KMS-11 (cell line): ENCODE data around the gene CARHSP1.
"Not testable (repeated sequence)": the region's sequence is repeated elsewhere in the genome, so short reads cannot be mapped to it uniquely, and the experiment has no call there.

Experiments
- H2AFZ ChIP-seq: fragments of 200-600 bp; sonication (generic); 2 replicates; pipeline ENCODE4 v1.6.1; 2016; ENCODE audit warnings: antibody characterized with exemption, mixed run types, low read depth
- H3K27ac ChIP-seq: fragments of 200-600 bp; sonication (generic); 2 replicates; pipeline ENCODE4 v1.6.1; 2016; ENCODE audit warnings: mild to moderate bottlenecking, mixed run types
- H3K27me3 ChIP-seq: fragments of 200-600 bp; sonication (generic); 2 replicates; pipeline ENCODE4 v1.6.1; 2017; ENCODE audit warnings: mild to moderate bottlenecking, low read depth, mixed run types, moderate library complexity; ENCODE audit not compliant: insufficient read depth
- H3K36me3 ChIP-seq: fragments of 200-600 bp; sonication (generic); 2 replicates; pipeline ENCODE4 v1.6.1; 2017; ENCODE audit warnings: mild to moderate bottlenecking, mixed run types; ENCODE audit not compliant: insufficient read depth
- H3K4me1 ChIP-seq: fragments of 200-600 bp; sonication (generic); 2 replicates; pipeline ENCODE4 v1.6.1; 2016; ENCODE audit warnings: mild to moderate bottlenecking, low read depth, mixed run types; ENCODE audit not compliant: poor library complexity, severe bottlenecking
- H3K4me2 ChIP-seq: fragments of 200-600 bp; sonication (generic); 2 replicates; pipeline ENCODE4 v1.7.0; 2016; ENCODE audit warnings: mild to moderate bottlenecking, mixed run types
- H3K4me3 ChIP-seq: fragments of 200-600 bp; sonication (generic); IDR thresholded peaks from 2 replicates; pipeline ENCODE4 v1.6.1; 2017; ENCODE audit warnings: low read depth, low read length, mixed read lengths; ENCODE audit not compliant: insufficient read depth
- H3K79me2 ChIP-seq: fragments of 200-600 bp; sonication (generic); 2 replicates; pipeline ENCODE4 v1.6.1; 2016; ENCODE audit warnings: low read depth, mixed run types; ENCODE audit not compliant: insufficient read depth
- H3K9ac ChIP-seq: fragments of 200-600 bp; sonication (generic); 2 replicates; pipeline ENCODE4 v1.6.1; 2016; ENCODE audit warnings: mild to moderate bottlenecking, mixed run types
- H4K20me1 ChIP-seq: fragments of 200-600 bp; sonication (generic); 2 replicates; pipeline ENCODE4 v1.6.1; 2016; ENCODE audit warnings: mild to moderate bottlenecking, mixed run types; ENCODE audit not compliant: insufficient read depth
- TF ChIP-seq, protein P1 (sequence below): fragments of 200-600 bp; sonication (generic); conservative IDR thresholded peaks from 2 replicates; pipeline ENCODE4 v1.6.1; 2017; ENCODE audit warnings: low read depth, mild to moderate bottlenecking, antibody characterized with exemption, low read length, moderate library complexity, mixed read lengths

CARHSP1 gene

DNA sequence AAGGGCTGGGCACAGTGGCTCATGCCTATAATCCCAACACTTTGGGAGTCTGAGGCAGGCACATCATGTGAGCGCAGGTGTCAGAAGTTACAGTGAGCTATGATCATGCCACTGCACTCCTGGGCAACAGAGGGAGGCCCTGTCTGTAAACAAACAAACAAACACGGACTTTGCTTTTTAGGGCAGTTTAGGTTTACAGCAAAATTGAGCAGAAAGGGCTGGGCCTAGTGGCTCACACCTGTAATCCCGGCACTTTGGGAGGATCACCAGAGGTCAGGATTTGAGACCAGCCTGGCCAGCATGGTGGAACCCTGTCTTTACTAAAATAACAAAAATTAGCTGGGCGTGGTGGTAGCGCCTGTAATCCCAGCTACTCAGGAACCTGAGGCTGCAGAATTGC lies 3.3 kb upstream of the CARHSP1 start:
- Histone ChIP-seq H3K9ac (no peak overlapping the region), H3K4me2 (no peak overlapping the region), H3K79me2 (peaks cover 10% of the 10 kb centered on the region), H3K36me3 (no peaks in the 10 kb centered on the region), H2AFZ (no peak overlapping the region), H3K27ac (no peak overlapping the region), H3K4me1 (peaks cover 9% of the 10 kb centered on the region), H3K27me3 (no peaks in the 10 kb centered on the region), H3K4me3 (no peak overlapping the region), H4K20me1 (no peaks in the 10 kb centered on the region)
- TF ChIP-seq, protein P1, sequence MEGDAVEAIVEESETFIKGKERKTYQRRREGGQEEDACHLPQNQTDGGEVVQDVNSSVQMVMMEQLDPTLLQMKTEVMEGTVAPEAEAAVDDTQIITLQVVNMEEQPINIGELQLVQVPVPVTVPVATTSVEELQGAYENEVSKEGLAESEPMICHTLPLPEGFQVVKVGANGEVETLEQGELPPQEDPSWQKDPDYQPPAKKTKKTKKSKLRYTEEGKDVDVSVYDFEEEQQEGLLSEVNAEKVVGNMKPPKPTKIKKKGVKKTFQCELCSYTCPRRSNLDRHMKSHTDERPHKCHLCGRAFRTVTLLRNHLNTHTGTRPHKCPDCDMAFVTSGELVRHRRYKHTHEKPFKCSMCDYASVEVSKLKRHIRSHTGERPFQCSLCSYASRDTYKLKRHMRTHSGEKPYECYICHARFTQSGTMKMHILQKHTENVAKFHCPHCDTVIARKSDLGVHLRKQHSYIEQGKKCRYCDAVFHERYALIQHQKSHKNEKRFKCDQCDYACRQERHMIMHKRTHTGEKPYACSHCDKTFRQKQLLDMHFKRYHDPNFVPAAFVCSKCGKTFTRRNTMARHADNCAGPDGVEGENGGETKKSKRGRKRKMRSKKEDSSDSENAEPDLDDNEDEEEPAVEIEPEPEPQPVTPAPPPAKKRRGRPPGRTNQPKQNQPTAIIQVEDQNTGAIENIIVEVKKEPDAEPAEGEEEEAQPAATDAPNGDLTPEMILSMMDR, result no peak

DNA sequence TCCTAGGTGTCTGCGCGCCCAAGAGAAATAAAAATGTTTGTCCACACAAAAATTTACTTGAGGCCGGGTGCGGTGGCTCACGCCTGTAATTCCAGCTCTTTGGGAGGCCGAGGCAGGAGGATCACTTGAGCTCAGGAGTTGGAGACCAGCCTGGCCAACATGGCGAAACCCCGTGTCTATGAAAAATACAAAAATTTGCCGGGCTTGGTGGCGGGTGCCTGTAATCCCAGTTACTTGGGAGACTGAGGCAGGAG lies 1.1 kb upstream of the CARHSP1 start:
- peaks cover 32% of the 10 kb centered on the region for H3K79me2 ChIP-seq
- H3K4me1 ChIP-seq, result peaks cover 16% of the 10 kb centered on the region
- H3K9ac ChIP-seq, H3K27ac ChIP-seq, H3K27me3 ChIP-seq, H3K4me3 ChIP-seq, H4K20me1 ChIP-seq, H3K36me3 ChIP-seq: not testable (repeated sequence)
- peak overlapping the region; percentile 77; the same call in 1 of the 2 replicates for H3K4me2 ChIP-seq
- H2AFZ ChIP-seq, result peak overlapping the region; percentile 83; the same call in 1 of the 2 replicates

DNA sequence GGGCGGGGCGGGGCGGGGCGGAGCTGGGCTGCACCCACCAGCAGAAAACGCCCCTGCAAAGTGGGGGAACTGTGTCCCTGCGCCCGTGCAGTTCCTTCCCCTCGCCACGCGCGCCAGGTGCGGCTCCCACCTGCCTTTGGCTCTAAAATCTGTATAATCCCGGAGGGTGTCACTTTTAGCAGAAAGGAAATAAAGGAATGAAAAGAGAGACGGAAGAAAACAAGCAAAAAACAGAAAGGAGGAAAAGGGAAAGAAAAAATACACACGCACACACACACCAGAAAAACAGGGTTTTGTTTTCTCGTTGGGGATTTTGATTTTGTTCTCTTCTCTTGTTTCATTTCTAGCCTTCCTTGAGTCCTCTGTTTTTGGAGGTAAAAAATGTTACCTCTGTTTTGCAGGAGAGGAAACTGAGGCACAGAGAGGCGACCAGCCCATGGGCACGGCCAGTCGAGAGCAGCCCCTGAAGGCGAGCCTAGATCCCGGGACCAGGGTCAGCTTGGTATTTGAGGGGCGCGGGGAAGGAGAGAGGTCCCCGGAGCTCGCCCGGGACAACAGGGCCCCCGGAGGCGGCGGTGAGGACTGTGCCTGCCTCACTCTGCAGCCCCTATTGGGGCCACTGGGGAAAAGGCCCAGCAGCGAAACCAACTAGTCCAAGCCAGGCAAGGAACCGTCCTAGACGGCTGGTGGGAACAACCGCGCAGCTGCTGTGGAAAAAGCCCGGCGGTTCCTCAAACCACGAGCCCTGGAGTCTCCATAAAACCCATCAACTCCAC lies 594 bp upstream of the CARHSP1 start:
- H2AFZ ChIP-seq, result peak overlapping the region; percentile 83
- peak overlapping the region; percentile 77 for H3K4me2 ChIP-seq
- no peaks in the 10 kb centered on the region for H3K36me3 ChIP-seq
- H3K27me3 ChIP-seq, result no peaks in the 10 kb centered on the region
- TF ChIP-seq, protein P1, result no peak
- peak overlapping the region; percentile 25; the same call in 1 of the 2 replicates for H3K9ac ChIP-seq
- peaks cover 18% of the 10 kb centered on the region for H3K4me1 ChIP-seq
- H3K4me3 ChIP-seq, result no peak overlapping the region
- peaks cover 37% of the 10 kb centered on the region for H3K79me2 ChIP-seq
- 0 out of 2 replicates have a peak, but pooled peaks cover under 1% of the 10 kb centered on the region for H4K20me1 ChIP-seq
- peak overlapping the region; percentile 23; the same call in 1 of the 2 replicates for H3K27ac ChIP-seq

DNA sequence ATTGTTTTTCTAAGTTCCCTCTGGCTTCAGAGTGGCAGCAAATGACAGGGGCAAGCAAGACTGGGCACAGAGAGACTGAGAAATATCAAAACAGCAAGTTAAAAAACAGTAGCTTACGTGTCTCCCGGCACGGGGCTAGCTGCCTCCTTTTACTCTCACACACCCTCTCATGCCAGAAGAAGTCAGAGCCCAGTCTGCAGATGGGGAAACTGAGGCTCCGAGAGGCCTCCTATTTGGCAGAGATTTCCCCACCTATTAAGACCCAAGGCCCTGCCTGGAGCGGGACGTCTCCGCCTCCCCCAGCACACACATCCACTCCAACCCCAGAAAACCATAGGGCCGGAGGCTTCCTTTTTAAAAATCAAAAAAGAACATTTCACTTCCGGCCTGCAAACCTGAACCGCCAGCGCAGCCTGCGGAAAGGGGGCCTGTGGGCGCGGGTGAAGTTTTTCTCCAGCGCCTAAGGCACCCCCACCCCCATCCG lies 832 bp downstream of the CARHSP1 start:
- peaks cover 51% of the 10 kb centered on the region for H3K79me2 ChIP-seq
- H2AFZ ChIP-seq, result peak overlapping the region; percentile 69
- H3K27me3 ChIP-seq, result no peaks in the 10 kb centered on the region
- H3K4me3 ChIP-seq, result no peak overlapping the region
- H3K36me3 ChIP-seq, result no peaks in the 10 kb centered on the region
- peaks cover 6% of the 10 kb centered on the region; the same call in 1 of the 2 replicates for H4K20me1 ChIP-seq
- H3K27ac ChIP-seq, result peak overlapping the region; percentile 77
- H3K4me2 ChIP-seq, result peak overlapping the region; percentile 93
- TF ChIP-seq, protein P1, result 0 out of 2 replicates have a peak, but pooled peaks have one; percentile 10
- peaks cover 27% of the 10 kb centered on the region for H3K4me1 ChIP-seq
- H3K9ac ChIP-seq, result peak overlapping the region; percentile 75
